GM12878 (cell line): ENCODE data around the gene CAMKMT. TPM values are rescaled to one million over a fixed set of nuclear protein-coding genes. Genes with fewer than 3 reads are reported as not detected.
A peak's percentile ranks its signal among the peaks of the same experiment; 100 is the strongest.

Experiments used
- ATAC-seq: fragments of 200-7000 bp; cut with Tn5 transposase; 3 replicates; pipeline ENCODE4 v1.9.1; 2020; ENCODE audit warnings: mild to moderate bottlenecking, moderate library complexity
- BruUV-seq: library from RNA; stranded (reverse); fragments of 400-500 nt; replicated peaks from 2 replicates; lab custom pipeline; 2021; lab: Mats Ljungman, UMichigan
- CTCF ChIA-PET: fragments of 300-600 bp; sonication (Branson Sonifier 250); formaldehyde crosslinking; extraction: SDS; loops from one replicate; lab custom pipeline; 2021; ENCODE audit warnings: inconsistent platforms; lab: Yijun Ruan, JAX
- POLR2A ChIA-PET: fragments of 350-600 bp; formaldehyde crosslinking; extraction: SDS; loops from one replicate; lab custom pipeline; 2021; ENCODE audit warnings: inconsistent platforms; lab: Charles Lee
- RAD21 ChIA-PET: fragments of 300-600 bp; sonication (Branson Sonifier 250); formaldehyde crosslinking; loops from one replicate; lab custom pipeline; 2023; ENCODE audit warnings: antibody characterized with exemption; ENCODE audit not compliant: unreplicated experiment; lab: Charles Lee
- SMC1A ChIA-PET: fragments of 300-600 bp; sonication (Branson Sonifier 250); formaldehyde crosslinking; loops from one replicate; lab custom pipeline; 2023; ENCODE audit not compliant: unreplicated experiment, uncharacterized antibody; lab: Charles Lee
- DNase-seq: peaks from one replicate; pipeline ENCODE4 v3.0.0-alpha.2; 2011; ENCODE audit warnings: low read depth, low spot score
- FAIRE-seq: peaks from 3 replicates; lab custom pipeline; 2011; peaks lifted over from hg19 to GRCh38; lab: Jason Lieb, UNC
- H2AFZ ChIP-seq: 2 replicates; pipeline ENCODE4 v1.6.0; 2011; ENCODE audit warnings: low read depth, low read length, control low read depth; ENCODE audit not compliant: control insufficient read depth
- H3K27ac ChIP-seq: 2 replicates; pipeline ENCODE4 v1.5.1; 2011; ENCODE audit warnings: control low read depth; ENCODE audit not compliant: control insufficient read depth, insufficient read depth
- H3K27me3 ChIP-seq, 2 experiments: replicated peaks in 1 of 2; 2 replicates each; pipeline versions ENCODE4 v1.6.0 to v1.6.1; 2011; ENCODE audit warnings: low read length in 1 of 2; ENCODE audit not compliant: control insufficient read depth in 2 of 2, insufficient read depth in 2 of 2
- H3K36me3 ChIP-seq, 2 experiments: 2 replicates each; pipeline ENCODE4 v1.5.1; 2011; ENCODE audit warnings: low read length in 1 of 2; ENCODE audit not compliant: control insufficient read depth in 2 of 2, insufficient read depth in 2 of 2
- H3K4me1 ChIP-seq: 2 replicates; pipeline ENCODE4 v1.6.1; 2011; ENCODE audit warnings: mild to moderate bottlenecking, low read length, moderate library complexity, mixed read lengths; ENCODE audit not compliant: control insufficient read depth, insufficient read depth
- H3K4me2 ChIP-seq: 2 replicates; pipeline ENCODE4 v1.6.0; 2011; ENCODE audit warnings: control low read depth; ENCODE audit not compliant: control insufficient read depth, insufficient read depth
- H3K4me3 ChIP-seq: fragments of 200-600 bp; sonication (generic); 2 replicates; pipeline ENCODE4 v1.5.1; 2016
- H3K79me2 ChIP-seq: 2 replicates; pipeline ENCODE4 v1.6.0; 2011; ENCODE audit warnings: low read length; ENCODE audit not compliant: control insufficient read depth, insufficient read depth
- H3K9ac ChIP-seq: 2 replicates; pipeline ENCODE4 v1.8.0; 2011; ENCODE audit warnings: low read length, control low read depth, mixed read lengths; ENCODE audit not compliant: control insufficient read depth, insufficient read depth
- H3K9me3 ChIP-seq: replicated peaks from 3 replicates; pipeline ENCODE4 v1.5.1; 2011; ENCODE audit warnings: mild to moderate bottlenecking, low read length; ENCODE audit not compliant: control insufficient read depth, insufficient read depth
- H4K20me1 ChIP-seq: 2 replicates; pipeline ENCODE4 v1.6.0; 2011; ENCODE audit not compliant: control insufficient read depth, insufficient read depth
- BRCA1 ChIP-seq: IDR thresholded peaks from 2 replicates; pipeline ENCODE4 v1.6.1; 2011; ENCODE audit warnings: low read depth, low read length, improper control_type of control experiment
- CBX3 ChIP-seq: fragments of 200-600 bp; sonication (generic); IDR thresholded peaks from 2 replicates; pipeline ENCODE4 v1.6.1; 2016; ENCODE audit warnings: low read depth, borderline replicate concordance
- EGR1 ChIP-seq, 2 experiments: IDR thresholded peaks; 1 replicate in 1 of 2; 2 replicates in 1 of 2; pipeline ENCODE4 v1.6.1; 2011 to 2012; ENCODE audit warnings: low read depth in 2 of 2, low read length in 2 of 2, borderline replicate concordance in 1 of 2, mild to moderate bottlenecking in 1 of 2, moderate library complexity in 1 of 2
- ELK1 ChIP-seq: IDR thresholded peaks from 2 replicates; pipeline ENCODE4 v1.6.1; 2012; ENCODE audit warnings: low read depth, low read length, improper control_type of control experiment
- HDGF ChIP-seq: fragments of 450-650 bp; IDR thresholded peaks from 2 replicates; pipeline ENCODE4 v1.6.1; 2016; ENCODE audit warnings: antibody characterized with exemption
- MTA3 ChIP-seq: IDR thresholded peaks from 2 replicates; pipeline ENCODE4 v1.6.1; 2012; ENCODE audit warnings: low read length, inconsistent platforms, borderline replicate concordance
- NR2C2 ChIP-seq: IDR thresholded peaks from 2 replicates; pipeline ENCODE4 v1.6.1; 2011; ENCODE audit warnings: borderline replicate concordance, low read depth; ENCODE audit not compliant: control insufficient read depth, insufficient read length
- PKNOX1 ChIP-seq: fragments of 450-650 bp; IDR thresholded peaks from 2 replicates; pipeline ENCODE4 v1.6.1; 2016; ENCODE audit warnings: mild to moderate bottlenecking
- POLR2AphosphoS5 ChIP-seq: IDR thresholded peaks from 2 replicates; pipeline ENCODE4 v1.6.1; 2011; ENCODE audit warnings: mild to moderate bottlenecking, low read length, inconsistent platforms
- RFX5 ChIP-seq: IDR thresholded peaks from 2 replicates; pipeline ENCODE4 v1.6.1; 2011; ENCODE audit warnings: low read depth, low read length, improper control_type of control experiment
- SIN3A ChIP-seq: IDR thresholded peaks from 2 replicates; pipeline ENCODE4 v1.6.1; 2012; ENCODE audit warnings: low read depth, low read length, improper control_type of control experiment
- WGBS: methylation state at CpG from one replicate; pipeline ENCODE4 v1.1.6; 2016; ENCODE audit warnings: low lambda C conversion rate; ENCODE audit not compliant: insufficient replicate concordance, insufficient coverage; ENCODE audit errors: missing lambda C conversion rate; 5-methylcytosine and 5-hydroxymethylcytosine counted together
- in situ Hi-C: fragments of 300-500 bp; cut with MboI; formaldehyde crosslinking; loops from 9 replicates; pipeline ENCODE4 v1.14.3; 2018; ENCODE audit warnings: mixed read lengths
- intact Hi-C: fragments of 100-400 bp; cut with micrococcal nuclease; formaldehyde crosslinking; loops from one replicate; pipeline ENCODE4 v1.14.2; 2022; ENCODE audit not compliant: unreplicated experiment
- polyA plus RNA-seq, 11 experiments: library from polyadenylated mRNA; depleted of rRNA in 4 of 11; unstranded in 6 of 11; stranded (reverse) in 5 of 11; fragments of >200 nt; fragmentation: Nextera tagmentation in 4 of 11; fragmentation: Illumina TruSeq in 1 of 11; extraction: Ambion mirVana in 4 of 11; extraction: Trizol in 1 of 11; gene quantifications; 1 replicate in 1 of 11; 2 replicates in 10 of 11; pipeline versions ENCODE4 v1.2.1 to v1.2.3, GENCODE V29; 2011 to 2016; ENCODE audit warnings: inconsistent platforms in 2 of 11, missing spikeins in 2 of 11, low read depth in 1 of 11
- total RNA-seq, 4 experiments: library from RNA; depleted of rRNA in 3 of 4; stranded (reverse); fragments of >200 nt in 3 of 4; fragmentation: Illumina TruSeq in 1 of 4; extraction: Trizol in 1 of 4; gene quantifications; 2 replicates each; pipeline versions ENCODE4 v1.2.1 to v1.2.3, GENCODE V29; 2013 to 2021

Gene CAMKMT
- total and polyA plus RNA-seq, 10 of the 15 experiments (the other 5 are each of a cell fraction or from before 2014, with no cell fraction given): 2.7 to 16.0 (median 11.8) TPM

GRCh38 chr2:44740678-44741077 is 378.9 kb downstream of the CAMKMT start:
- RAD21 ChIA-PET: no interaction called here
- no peak overlapping the region for H3K9ac ChIP-seq
- in situ Hi-C loops: no loop called here

GRCh38 chr2:44741507-44741906 is 379.8 kb downstream of the CAMKMT start:
- no peak overlapping the region for H3K9ac ChIP-seq
- ChIA-PET POLR2A (no interaction called here), SMC1A (interaction anchor here (1.1 to 1.7 kb wide), 6 partner anchors 9 to 49 kb away, joined by 3 to 6 read pairs (median 4); no protein-coding TSS in a partner anchor), RAD21 (interaction anchor here (0.9 kb wide), 1 partner anchor 239 kb away, joined by 3 read pairs; no protein-coding TSS in a partner anchor), CTCF (interaction anchor here (1.4 kb wide), 1 partner anchor 10 kb away, joined by 5 read pairs; no protein-coding TSS in a partner anchor)
- in situ Hi-C loops (no loop called here), intact Hi-C loops (no loop called here)
- H3K4me1 ChIP-seq: no peaks in the 10 kb centered on the region
- no peak overlapping the region for H3K4me3 ChIP-seq
- DNase-seq (no peak), FAIRE-seq (no peak), ATAC-seq (no peak)
- no peak overlapping the region for H2AFZ ChIP-seq
- H3K27ac ChIP-seq: no peak overlapping the region
- no peaks in the 10 kb centered on the region for H3K27me3 ChIP-seq
- BruUV-seq: no TSS peak
- no peak for TF ChIP-seq RFX5
- TF ChIP-seq EGR1 (IDR thresholded peaks at IDR 0.05; ENCODE audit: borderline replicate concordance in 1 of 2, low read depth in 2 of 2, low read length in 2 of 2): no peak
- TF ChIP-seq NR2C2: no peak
- no peak for TF ChIP-seq MTA3
- no peak for TF ChIP-seq BRCA1
- no peak for TF ChIP-seq CBX3
- TF ChIP-seq ELK1: no peak
- no peak for TF ChIP-seq POLR2AphosphoS5
- TF ChIP-seq SIN3A: no peak
- H3K79me2 ChIP-seq: no peaks in the 10 kb centered on the region
- H4K20me1 ChIP-seq: no peaks in the 10 kb centered on the region
- H3K9me3 ChIP-seq: peaks cover 4% of the 10 kb centered on the region; the same call in 2 of the 3 replicates
- no peaks in the 10 kb centered on the region for H3K36me3 ChIP-seq
- WGBS: 80% methylated on average over 1 of the region's 1 CpG
- no peak overlapping the region for H3K4me2 ChIP-seq

More at GRCh38 chr2:44740678-44741077, 378.9 kb downstream of the CAMKMT start:
- Histone ChIP-seq H3K27me3 (no peaks in the 10 kb centered on the region), H3K36me3 (no peaks in the 10 kb centered on the region), H3K4me3 (no peak overlapping the region), H4K20me1 (no peaks in the 10 kb centered on the region), H3K27ac (no peak overlapping the region), H3K4me1 (no peaks in the 10 kb centered on the region), H3K9me3 (peaks cover 7% of the 10 kb centered on the region), H3K79me2 (no peaks in the 10 kb centered on the region), H2AFZ (no peak overlapping the region), H3K4me2 (no peak overlapping the region)
- intact Hi-C loops: no loop called here
- POLR2A ChIA-PET: interaction anchor here (0.5 kb wide), 1 partner anchor 25 kb away, joined by 3 read pairs; no protein-coding TSS in a partner anchor
- 26% methylated on average over 1 of the region's 1 CpG for WGBS
- ATAC-seq: no peak
- CTCF ChIA-PET: interaction anchor here (1.4 kb wide), 1 partner anchor 11 kb away, joined by 5 read pairs; no protein-coding TSS in a partner anchor
- no peak for FAIRE-seq
- no TSS peak for BruUV-seq
- SMC1A ChIA-PET: interaction anchor here (1.1 to 1.7 kb wide), 6 partner anchors 9 to 48 kb away, joined by 3 to 6 read pairs (median 4); no protein-coding TSS in a partner anchor
- no peak for DNase-seq
- TF ChIP-seq PKNOX1 (peak; percentile 62), HDGF (no peak)
